Hematopoietic multipotent progenitor cell treated with erythropoietin and hydrocortisone succinate and interleukin-3 and kit ligand, for 6 days (in vitro differentiated cells): ENCODE results near the gene FNIP2.
"Not testable (repeated sequence)": the region's sequence is repeated elsewhere in the genome, so short reads cannot be mapped to it uniquely, and the experiment has no call there.

ENCODE experiments used
- DNase-seq: peaks from one replicate; pipeline ENCODE4 v3.0.0-alpha.2; 2015

Gene FNIP2

DNA sequence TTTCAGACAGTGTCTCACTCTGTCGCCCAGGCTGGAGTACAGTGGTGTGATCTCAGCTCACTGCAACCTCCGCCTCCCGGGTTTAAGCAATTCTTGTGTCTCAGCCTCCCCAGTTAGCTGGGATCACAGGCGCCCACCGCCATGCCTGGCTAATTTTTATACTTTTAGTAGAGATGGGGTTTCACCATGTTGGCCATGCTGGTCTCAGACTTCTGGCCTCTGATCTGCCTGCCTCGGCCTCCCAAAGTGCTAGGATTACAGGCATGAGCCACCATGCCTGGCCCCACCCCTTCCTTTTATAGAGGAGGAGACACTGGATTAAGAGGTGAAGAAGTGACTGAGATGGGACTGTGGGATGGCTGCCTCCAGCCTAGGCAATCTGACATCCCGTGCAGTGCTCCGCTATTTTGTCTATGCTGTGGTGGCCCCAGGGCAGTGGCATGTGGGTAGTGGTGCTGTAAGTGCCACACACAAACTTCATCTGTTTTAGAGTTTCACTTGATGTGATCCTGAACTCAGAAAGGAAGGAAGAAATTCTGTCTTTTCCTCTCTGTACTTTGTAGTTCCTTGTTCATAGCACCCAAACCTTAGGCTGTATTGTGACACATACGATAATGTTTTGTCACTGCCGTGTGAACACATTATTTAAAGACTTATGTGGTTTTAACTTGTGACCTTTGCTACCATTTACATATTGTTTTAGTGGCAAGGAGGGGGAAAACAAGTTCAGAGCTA is 48.9 kb downstream of the FNIP2 start:
- peak; percentile 57 for DNase-seq

DNA sequence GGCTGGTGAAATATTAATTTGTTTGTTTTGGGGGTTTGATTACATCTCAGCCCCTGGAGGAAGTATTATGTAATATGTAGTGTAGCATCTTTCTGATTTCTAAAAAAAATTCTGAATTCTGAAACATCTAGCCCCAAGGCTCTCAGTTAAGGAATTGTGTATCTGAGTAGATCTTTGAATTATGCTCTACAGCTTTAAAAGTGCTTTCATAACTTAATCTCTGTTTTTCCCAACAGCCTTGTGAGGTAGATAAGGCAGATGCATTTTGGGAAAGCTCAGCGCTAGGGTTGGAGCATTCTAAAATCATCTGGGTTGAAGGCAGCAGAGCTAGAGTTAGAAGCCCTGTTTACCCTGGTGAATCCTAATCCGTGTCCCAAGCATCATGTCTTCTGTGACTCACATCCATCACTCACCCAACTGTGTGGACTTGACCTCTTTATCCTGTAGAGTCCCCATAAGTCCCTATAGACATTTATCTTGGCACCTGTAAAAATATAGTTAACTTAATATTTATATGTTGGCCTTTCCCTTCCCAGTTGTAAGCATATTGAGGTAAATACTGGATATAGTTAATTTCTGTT is 49.8 kb downstream of the FNIP2 start:
- DNase-seq: no peak

DNA sequence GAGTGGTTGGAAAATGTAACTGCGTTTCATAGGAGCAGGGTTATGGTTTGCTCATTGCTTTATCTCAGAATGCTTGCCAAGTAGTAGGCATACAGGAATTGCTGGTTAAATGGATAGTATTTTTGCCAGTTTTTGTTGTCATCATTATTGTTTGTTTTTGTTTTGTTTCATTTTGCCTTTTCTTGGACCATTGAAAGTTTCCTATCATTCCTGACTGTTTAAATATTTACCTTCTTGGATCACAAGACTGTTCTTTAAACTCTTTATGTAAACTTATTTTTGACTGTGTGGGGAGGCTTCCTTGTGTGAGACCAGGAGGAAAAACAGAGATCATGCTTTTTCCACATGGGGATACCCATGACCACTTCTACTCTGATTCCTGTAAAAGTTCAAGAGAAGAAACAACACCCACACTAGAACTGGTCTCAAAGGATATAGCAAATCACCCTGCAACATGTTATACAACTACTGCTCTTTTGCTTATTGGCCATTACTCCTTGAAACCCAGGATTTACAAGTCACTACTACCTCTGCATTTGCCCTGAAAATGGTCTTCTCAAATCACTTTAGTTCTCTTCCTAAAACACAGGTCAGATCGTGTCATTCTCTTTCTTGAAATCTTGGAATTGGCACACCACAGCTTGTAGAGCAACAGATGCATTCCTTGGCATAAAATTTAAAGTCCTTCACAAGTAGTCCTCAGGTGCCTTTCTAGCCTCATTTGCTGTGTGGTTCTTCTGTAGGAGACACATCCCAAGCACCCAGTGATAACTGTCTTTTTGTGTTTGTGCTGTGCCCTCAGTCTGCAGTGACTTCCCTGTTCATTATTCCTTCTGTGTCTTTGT is 51.3 kb downstream of the FNIP2 start:
- no peak for DNase-seq

DNA sequence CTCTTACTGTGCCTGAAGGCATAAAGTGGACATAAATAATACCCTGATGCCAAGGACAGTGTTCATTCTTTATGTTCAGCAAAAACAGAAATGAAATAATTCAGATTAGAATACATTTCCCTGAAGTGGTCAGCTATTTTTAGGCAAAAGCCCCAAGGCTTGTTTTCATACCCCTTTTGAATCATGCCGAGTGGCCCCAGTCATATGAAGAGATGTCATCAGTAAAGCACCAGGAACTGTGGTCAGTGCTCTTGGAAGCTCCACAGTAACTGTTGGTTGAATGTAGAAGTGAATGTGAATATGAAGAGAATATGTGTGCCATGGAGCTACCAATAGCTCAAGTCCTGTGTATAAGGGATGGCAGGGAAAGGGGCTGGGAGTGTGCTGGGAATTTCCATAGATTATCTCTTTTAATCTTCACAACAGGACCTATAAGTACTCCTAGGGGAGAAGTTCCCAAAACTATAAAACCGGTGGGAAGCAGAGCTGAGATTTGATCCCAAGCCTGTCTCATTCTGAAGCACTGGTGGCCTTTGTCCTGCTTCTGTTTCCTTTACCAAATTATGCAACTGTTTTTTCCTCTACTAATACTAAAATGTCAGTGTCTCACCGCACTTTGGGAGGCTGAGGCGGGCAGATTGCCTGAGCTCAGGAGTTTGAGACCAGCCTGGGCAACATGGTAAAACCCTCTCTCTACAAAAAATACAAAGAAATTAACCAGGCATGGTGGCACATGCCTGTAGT is 52.6 kb downstream of the FNIP2 start:
- no peak for DNase-seq

DNA sequence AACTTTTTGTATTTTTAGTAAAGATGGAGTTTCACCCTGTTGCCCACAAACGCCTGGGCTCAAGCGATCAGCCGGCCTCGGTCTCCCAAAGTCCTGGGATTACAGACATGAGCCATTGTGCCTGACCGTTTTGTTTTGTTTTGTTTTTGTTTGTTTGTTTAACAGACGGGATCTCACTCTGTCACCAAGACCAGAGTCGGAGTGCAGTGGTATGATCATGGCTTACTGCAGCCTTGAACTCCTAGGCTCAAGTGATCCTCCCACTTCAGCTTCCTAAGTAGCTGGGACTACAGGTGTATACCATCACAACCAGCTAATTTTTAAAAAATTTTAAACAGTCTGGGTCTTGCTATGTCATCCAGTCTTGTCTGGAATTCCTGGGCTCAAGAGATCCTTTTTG is 53.5 kb downstream of the FNIP2 start:
- no peak for DNase-seq

DNA sequence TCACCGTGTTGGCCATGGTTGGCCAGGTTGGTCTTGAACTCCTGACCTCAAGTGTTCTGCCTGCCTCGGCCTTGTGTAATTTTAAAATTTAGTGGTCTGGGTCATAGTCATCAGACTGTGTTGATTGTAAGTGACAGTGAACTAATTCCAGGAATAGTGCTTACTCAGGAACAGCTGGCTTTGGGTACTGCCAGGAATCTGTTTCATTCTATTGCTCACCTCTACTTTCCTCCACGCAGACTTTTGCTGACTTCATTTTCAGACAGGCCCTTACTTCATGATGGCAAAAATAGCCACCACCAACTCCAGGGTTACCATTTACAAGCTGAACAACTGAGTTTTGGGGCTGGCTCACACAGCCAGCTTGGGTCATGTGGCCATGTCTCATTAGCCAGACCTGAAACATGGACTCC is 54.6 kb downstream of the FNIP2 start:
- no peak for DNase-seq

DNA sequence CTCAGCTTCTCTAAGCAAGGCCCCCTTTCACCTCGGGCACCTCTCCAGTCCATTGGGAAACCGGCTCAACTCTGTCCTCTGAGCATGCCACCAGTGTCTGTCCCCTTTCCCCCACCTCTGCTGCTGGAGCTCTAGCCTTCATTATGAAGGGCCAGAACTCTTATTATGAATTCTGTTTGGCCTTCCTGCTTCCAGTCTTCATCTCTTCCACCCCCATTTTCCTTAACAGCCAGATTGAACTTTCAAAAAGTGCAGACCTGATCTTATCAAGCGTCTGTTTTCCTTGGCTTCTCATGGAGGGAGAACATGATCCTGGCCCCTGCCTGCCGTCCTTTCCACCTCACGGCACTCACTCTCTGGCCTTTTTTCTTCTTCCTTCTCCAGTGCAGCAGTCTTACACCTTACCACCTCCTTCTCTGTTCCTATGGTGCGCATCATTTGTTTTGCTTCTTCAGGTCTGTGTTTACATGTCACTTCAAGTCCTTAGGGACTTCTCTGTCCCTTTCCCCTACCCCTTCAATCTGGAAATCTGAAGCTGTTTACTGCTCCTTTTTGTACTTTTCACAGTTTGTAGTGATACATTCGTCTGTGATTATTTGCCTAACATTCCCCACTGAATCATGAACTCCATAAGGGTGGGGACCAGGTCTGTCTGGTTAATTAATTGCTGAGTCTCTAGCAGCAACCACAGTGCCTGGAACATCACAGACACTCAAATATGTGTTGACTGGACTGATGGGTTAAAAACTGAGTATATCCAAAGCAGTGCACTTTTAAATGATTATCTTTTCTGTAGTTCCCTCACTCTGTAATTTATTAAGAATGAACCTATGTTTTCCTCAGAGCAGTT is 55.8 kb downstream of the FNIP2 start:
- no peak for DNase-seq

DNA sequence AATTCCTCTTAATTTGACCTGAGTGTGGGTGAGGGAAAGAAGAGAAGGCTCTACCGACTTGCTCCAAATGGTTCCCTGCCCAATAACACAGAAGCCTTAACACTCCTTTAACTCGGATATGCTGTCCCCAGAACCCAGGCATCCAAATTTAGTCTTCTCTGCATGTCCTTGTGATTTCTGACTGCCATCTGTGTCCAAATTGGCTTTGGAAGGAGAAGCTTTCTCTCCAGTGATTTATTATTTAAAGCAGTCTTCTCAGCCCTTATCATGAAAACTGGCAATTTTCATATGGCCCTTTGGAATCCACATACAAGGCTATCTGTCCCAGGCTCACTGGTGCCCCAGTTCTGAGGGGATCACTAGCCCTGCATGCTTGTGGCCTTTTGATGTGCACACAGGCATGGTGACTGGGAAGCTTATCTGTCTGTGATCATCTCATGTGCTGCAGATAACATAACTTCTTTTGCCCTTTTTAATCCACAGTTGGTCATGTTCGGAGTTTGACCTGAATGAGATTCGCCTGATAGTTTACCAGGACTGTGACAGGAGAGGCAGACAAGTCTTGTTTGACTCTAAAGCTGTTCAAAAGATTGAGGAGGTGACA is 56.7 kb downstream of the FNIP2 start:
- DNase-seq: no peak

DNA sequence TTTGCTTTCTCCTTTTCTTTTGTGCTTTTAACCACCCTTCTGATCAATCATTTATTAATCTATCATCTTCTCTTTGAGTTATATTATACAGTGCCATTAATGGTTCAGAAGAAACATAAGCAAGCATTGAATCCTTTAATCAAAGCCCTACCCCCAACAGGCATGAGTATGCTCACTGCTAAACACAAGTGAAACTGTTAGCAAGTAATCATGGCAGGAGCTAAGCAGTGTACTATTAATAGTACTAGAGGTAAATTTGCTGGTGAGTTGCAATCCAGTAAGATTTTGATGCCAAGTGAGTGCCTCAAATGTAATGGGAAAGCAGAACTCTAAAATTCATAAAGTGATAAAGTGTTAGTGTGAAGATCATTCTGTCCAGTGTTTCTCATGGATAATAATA is 57.2 kb downstream of the FNIP2 start:
- no peak for DNase-seq

DNA sequence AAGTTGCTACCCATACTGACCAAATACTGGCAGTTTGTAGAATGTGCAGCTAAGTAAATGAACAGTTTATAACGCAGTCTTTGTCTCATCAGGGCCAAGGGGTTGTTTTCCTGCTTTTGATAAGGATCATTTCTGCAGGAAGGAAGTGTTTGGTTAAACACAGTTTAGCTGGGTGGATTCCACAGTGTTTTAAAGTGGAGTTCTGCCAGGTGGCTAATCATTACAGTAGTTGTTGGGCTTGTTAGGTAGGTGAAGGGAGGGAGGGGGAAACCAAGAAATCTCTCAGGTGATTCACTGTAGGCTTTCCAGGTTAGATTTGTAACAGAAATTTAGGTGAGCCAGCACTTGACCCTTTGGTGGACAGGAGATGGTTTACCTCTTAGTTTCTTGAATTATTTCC is 58.1 kb downstream of the FNIP2 start:
- no peak for DNase-seq

DNA sequence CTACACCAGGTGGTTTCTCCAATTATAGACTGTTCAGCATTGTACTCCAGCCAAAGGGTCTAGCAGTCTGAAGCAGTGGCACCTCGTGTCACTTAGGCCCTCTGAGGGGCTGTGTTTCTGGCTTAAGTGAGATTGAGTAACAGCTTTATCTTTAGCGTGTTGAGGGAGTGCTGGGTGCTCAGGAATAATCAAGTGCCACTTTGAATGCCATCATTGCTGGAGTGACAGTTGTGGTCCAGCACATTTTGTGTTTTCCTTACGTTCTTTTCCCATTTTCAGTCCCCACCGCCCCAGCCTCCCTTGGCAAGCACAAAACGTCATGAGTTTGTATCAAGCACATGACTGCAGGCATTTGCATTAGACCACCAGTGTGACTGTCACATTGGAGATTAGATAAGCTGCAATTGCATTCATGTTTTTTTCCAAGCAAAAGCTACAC is 58.7 kb downstream of the FNIP2 start:
- DNase-seq: peak; percentile 80

DNA sequence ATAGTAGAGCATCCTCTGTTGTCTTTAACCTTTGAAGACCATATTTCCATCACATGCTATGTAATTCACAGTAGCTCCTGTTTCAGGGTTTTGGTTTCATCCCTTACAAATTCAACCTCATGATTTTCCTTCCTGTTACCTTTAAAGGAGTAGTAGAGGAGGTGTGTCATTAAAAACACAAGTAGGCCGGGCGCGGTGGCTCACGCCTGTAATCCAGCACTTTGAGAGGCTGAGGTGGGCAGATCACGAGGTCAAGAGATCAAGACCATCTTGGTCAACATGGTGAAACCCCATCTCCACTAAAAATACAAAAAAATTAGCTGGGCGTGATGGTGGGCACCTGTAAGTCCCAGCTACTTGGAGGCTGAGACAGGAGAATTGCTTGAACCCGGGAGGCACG is 59.3 kb downstream of the FNIP2 start:
- not testable (repeated sequence) for DNase-seq

DNA sequence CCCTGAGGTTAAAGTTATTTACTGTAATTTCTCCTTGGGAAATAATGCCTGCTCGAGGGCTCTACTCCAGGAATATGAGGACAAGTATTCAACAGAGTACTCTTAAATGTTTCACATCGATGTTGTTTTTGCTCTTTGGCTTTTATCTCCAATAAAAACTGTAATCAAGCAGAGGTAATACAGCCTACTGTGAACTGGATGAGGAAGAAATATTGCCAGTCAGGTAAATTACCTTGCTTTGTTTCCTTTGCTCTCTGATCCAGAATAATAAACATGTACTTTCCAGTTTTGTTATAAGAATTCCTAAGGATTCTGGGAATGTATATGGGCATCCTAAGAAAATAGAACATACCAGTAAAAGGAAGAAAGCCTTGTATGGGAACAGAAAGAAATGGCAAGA is 60.4 kb downstream of the FNIP2 start:
- DNase-seq: no peak

DNA sequence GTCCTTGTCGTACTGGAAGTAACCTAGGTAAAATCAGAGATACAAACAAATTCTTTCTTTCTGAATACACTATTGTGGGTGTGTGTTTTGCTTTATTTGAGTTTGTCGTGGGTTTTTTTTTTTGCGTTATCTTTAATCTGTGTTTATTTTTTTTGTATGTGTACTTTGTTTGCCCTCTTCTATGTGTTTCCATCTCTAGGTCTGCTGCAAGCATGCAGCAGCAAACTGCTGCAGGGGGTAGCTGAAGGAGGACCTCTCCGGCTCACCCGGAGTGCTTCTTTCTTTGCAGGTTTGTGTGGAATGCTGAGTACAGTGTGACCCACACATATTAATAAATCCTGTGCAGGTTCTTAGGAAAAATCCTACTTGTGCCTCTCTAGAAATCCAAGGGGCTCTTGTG is 64.8 kb downstream of the FNIP2 start:
- DNase-seq: no peak

DNA sequence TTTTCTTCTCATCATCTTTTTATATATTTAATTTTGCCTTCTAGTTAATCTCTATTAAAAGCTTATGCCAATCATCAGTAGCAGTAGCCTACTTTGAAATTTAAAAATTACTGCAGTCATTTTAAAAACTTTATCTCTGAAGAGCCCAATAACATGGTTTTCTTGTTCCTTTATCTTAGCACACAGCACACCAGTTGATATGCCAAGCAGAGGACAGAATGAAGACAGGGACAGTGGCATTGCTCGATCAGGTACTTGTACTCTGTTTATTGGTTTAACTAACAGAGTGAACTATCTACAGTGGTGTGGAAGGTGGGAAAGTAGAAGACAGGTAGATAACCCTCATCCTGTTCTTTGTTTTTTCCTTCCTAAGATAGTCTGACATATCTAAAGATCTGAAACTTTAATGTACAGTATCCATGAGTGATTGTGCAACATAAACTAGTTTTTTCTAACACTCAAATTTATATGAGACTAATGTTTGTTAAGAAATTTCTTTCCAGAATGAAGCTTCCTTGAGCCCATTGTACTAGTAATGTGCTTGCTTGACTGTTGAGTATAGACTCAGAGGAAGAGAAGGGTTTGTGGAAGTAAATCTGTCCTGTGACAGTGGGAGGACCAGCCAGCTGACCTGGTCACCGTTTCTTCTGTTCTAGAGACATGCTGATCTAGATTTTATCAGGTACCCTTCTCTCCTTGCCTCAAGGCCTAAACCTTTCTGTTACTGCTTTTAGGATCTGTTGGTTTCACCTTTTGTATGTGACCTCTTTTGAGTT is 66.6 kb downstream of the FNIP2 start:
- peak; percentile 62 for DNase-seq

DNA sequence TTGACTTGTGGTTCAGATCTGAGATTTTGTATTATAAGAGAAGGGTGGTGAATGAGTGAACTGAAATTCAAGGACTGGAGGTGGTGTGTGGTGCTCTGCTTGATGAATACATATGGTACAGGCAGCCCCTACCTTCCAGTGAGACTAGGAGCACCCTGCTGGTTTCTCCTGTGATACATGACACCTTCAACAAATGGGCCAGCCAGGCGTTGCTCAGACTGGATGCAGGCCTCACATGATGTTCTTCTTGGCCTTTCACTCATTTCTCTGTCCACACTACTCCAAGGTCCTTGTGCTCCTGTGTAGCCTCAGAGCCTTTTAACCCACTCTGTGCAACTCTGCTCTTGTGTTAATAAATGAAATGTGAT is 67.2 kb downstream of the FNIP2 start:
- no peak for DNase-seq

DNA sequence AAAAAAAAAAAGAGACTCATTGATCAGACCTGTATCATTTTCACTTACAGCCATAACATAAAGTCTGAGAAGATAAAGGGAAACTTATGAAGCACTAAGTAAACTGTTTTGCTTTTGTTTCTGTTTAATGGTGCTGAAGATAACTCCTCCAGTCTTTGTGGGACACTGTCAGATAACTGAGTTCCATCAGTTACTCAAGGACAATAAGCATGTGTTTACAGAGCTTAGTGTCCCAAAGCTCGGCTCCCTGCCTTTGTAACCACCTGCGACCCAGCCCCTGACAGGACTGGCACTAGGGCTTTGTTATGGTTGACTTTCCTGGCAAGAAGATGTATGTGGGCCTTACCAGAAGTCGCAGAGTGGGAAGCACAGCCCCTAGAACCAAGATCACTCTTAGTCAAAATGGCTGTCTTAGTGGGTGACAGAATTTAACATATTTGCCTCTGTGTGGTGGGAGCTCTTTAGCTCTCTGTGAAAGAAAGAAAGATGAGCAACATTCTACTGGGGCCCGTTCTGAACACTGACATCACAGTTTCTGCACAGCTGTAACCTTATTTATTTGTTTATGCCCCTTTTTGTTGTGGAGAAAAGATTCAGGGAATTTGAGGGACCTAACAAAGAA is 68.1 kb downstream of the FNIP2 start:
- DNase-seq: no peak

DNA sequence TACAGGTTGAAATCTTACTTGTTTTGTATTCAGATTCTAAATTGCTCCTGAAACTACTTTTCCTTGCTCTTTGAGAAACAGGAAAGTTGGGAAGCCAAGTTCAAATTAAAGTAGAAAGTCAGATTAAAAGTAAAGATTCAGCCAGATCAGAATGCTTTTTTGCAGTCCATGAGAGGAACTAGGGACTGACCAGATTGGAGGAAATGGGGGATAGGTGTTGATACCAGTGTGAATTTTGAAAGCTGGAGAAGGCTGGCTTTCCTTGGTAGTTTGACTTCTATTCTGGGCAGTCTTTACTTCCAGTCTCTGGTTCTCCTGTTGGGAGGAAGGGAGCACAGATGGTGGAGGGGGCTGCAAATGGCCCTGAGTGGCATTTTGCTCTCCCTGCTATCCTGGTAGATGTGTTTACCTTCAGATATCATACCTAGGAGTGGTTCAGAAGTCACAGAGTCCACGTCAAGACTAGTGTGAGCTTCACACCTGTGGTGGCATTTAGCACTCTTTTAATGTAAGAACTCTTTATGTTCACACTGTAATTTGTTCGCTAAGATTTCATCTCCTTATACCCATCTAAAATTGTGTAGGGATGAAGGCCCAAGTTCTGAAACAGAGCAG is 68.8 kb downstream of the FNIP2 start:
- no peak for DNase-seq

DNA sequence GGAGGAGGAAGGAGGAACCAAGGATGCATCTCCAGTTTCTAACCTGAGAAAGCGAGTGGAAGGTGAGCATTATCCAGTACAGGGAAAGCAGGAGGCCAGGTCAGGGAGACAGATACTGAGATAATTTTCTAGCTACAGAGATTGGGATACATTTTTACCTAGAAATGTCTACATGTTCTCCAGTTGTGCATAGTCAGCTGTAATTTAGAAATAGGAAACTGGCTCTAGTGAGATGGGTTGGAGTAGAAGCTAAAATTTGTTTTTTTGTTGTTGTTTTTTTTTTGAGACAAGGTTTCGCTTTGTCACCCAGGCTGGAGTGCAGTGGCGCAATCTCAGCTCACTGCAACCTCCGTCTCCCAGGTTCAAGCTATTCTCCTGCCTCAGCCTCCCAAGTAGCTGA is 71.3 kb downstream of the FNIP2 start:
- DNase-seq: no peak

DNA sequence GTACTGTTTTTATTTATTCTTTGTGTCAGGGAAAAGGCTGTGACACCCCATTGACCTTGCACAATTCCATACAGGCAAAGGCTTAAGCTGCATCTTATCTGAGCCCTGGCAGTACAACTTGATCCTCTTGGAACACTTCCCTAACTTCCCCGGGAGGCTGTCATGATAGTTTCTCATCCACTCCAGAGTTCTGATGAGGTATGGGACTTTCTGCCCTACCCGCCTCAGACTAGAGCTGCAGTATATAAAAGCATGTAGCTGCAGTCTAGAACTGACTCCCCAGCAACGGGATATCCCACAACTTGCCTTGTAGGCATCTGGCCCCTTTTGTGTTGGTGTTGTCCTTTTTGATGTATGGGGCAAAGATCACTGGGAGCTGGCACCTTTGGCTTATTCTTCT is 72.7 kb downstream of the FNIP2 start:
- no peak for DNase-seq
